ENCODE data around the gene NUP153. TPM values are rescaled to one million over a fixed set of nuclear protein-coding genes. Genes with fewer than 3 reads are reported as not detected.
A peak's percentile ranks its signal among the peaks of the same experiment; 100 is the strongest.

NUP153 gene
- total RNA-seq, 1 experiment from 2014 or later: 99.3 TPM

GRCh38 chr6:17683428-17683827, 23.3 kb downstream of the NUP153 start:
- DNase-seq: no peak
- no peak overlapping the region for H3K4ac ChIP-seq (ENCODE audit: low read depth, low read length)
- WGBS (ENCODE audit: extremely low coverage, insufficient read length, low lambda C conversion rate): no CpG with 5 or more reads among the region's 2 CpGs
- no peak overlapping the region for H3K9ac ChIP-seq (ENCODE audit: extremely low read depth, insufficient read length, low read length)
- H2BK20ac ChIP-seq (ENCODE audit: low read depth, low read length, poor library complexity, severe bottlenecking): no peak overlapping the region
- TF ChIP-seq CTCF (conservative IDR thresholded peaks at IDR 0.05): no peak
- H3K27me3 ChIP-seq (ENCODE audit: insufficient read depth, low read length): no peaks in the 10 kb centered on the region
- peaks cover 34% of the 10 kb centered on the region; the same call in 1 of the 2 replicates for H3K79me2 ChIP-seq (ENCODE audit: insufficient read depth, low read length)
- H3K4me1 ChIP-seq (ENCODE audit: insufficient read depth, low read length): peaks cover 4% of the 10 kb centered on the region; the same call in 1 of the 2 replicates
- peaks cover 6% of the 10 kb centered on the region for H3K79me1 ChIP-seq (ENCODE audit: insufficient read depth, low read depth, low read length, poor library complexity, severe bottlenecking)
- no peak overlapping the region for H2BK12ac ChIP-seq (ENCODE audit: insufficient read length, low read depth, low read length)
- no peak overlapping the region for H3K14ac ChIP-seq (ENCODE audit: insufficient read depth, low read length)
- Mint-ChIP-seq H3K27ac (peak overlapping the region in 1 of 3 experiments; percentile 98; a peak in 2 of 7 replicates), H3K4me1 (peaks cover 43 to 44% of the 10 kb centered on the region in 2 experiments), H3K4me3 (no peak overlapping the region), H3K27me3 (ENCODE audit: low read depth) (no peaks in the 10 kb centered on the region), H3K36me3 (ENCODE audit: insufficient read depth in 1 of 3, low read depth in 3 of 3) (peaks cover 43 to 72% (median 59%) of the 10 kb centered on the region in 3 experiments), H3K9me3 (peaks cover 0 to 3% of the 10 kb centered on the region in 2 experiments; a peak in 1 of 5 replicates)
- no peak overlapping the region for H2BK15ac ChIP-seq (ENCODE audit: low read depth, low read length)
- H3K18ac ChIP-seq (ENCODE audit: insufficient read length, low read depth, low read length): no peak overlapping the region
- no peak overlapping the region for H2AK5ac ChIP-seq (ENCODE audit: insufficient read length, low read length)
- no peaks in the 10 kb centered on the region for H3K9me3 ChIP-seq (ENCODE audit: control insufficient read depth, low read depth, low read length)
- H4K5ac ChIP-seq (ENCODE audit: insufficient read length, low read depth, low read length): no peak overlapping the region
- no peak overlapping the region for H4K8ac ChIP-seq (replicated peaks; ENCODE audit: insufficient read length, low read depth, low read length)
- no peak overlapping the region for H3T11ph ChIP-seq (ENCODE audit: low read length)
- no peak overlapping the region for H3K23ac ChIP-seq (ENCODE audit: insufficient read length, low read depth, low read length)
- no peaks in the 10 kb centered on the region for H3K23me2 ChIP-seq (ENCODE audit: insufficient read length, low read depth, low read length, poor library complexity, severe bottlenecking)
- no peak overlapping the region for H3K56ac ChIP-seq (ENCODE audit: insufficient read length, low read depth, low read length)
- no peak overlapping the region for H2BK5ac ChIP-seq (ENCODE audit: insufficient read length, low read length)
- no peak overlapping the region for H2BK120ac ChIP-seq (ENCODE audit: low read depth, low read length, poor library complexity, severe bottlenecking)
- no peaks in the 10 kb centered on the region for H4K20me1 ChIP-seq (ENCODE audit: control insufficient read depth, insufficient read depth, insufficient read length)
- H2AFZ ChIP-seq (ENCODE audit: low read length): no peak overlapping the region
- H4K91ac ChIP-seq (ENCODE audit: insufficient read length, low read depth, low read length): no peak overlapping the region
- no peak overlapping the region for H3K4me2 ChIP-seq (ENCODE audit: insufficient read depth, insufficient read length, low read length)
- H3K27ac ChIP-seq (ENCODE audit: insufficient read length, low read depth, low read length): no peak overlapping the region

Data from H9 (cell line).